Right renal cortex interstitium (tissue), 3 donors: Measurements from ENCODE around the gene C16orf90. TPM values are rescaled to one million over a fixed set of nuclear protein-coding genes. Genes with fewer than 3 reads are reported as not detected.
"Not testable (repeated sequence)": the region's sequence is repeated elsewhere in the genome, so short reads cannot be mapped to it uniquely, and the experiment has no call there.

Source experiments
- DNase-seq, 3 donors: peaks; one replicate each; pipeline ENCODE4 v3.0.0-alpha.2; 2013; ENCODE audit warnings: low read depth in 3 of 3, low spot score in 2 of 3
- polyA plus RNA-seq, 3 donors: library from polyadenylated mRNA; unstranded; fragments of 120-200 nt; gene quantifications; one replicate each; pipeline ENCODE4 v1.2.1, GENCODE V29; 2013; ENCODE audit not compliant: insufficient read length in 3 of 3

Gene C16orf90
- polyA plus RNA-seq, 3 donors = not detected

GRCh38 chr16:3485097-3485745, 10.1 kb downstream of the C16orf90 start:
- no peak for DNase-seq

DNA sequence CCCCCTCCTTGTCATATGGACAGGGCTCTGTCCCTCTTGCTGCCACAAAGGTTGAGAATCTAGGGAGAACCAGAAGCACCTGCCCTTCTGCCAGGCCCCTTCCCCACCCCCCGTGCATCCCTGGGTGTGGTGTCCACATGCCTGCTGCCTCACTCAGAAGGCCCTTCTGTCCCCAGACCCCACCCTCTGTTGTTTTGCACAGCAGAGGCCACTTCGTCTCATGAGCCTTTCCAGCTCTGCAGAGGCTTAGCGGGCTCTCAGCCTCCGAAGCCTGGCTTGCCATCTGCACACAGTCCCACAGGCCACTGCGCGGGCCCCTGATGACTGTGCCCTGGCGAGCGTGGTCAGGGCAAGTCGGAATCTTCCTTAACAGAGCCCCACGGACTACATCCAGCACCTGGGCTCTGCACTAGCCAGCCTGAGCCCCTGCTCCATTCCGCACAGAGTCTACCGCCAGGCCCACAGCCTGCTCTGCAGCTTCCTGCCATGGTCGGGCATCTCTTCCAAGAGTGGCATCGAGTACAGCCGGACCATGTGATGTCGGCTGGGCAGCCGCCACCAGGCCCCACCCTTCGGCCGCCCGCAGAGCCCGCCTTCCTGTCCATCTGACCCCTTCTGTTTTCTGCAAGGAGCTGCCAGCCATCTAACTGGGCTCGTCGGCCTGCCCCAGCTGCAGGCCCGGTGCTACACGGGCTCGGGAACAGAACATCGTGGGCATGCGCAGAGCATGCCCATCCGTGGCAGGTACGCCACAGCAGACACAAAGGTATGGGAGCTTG, 10.8 kb downstream of the C16orf90 start:
- no peak for DNase-seq

DNA sequence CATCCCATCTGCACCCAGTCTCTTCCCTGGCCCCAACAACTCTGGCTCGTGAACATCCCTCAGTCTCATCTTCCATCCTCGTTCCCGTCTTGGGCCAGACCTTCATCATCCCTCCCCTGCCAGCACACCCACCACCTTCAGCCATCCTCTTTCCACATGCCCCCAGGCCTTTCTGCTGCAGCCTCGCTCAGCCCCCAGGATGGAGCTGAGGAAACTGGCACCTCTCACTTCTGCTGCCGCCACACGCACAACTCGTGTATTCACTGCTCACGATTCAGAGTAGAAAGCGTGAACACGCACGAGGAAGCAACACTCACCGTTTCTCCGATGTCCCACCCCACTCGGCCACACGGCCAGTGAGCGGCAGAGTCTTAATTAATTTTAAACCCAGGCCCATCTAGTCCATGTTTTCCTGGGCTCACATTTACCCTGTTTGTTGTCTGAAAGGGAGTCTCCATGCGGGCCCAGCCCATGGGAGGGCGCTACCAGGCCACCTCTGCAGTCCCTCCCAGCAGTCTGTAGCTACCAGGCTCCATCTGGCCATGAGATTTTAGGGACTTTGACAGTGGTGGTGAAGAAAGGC, 12.5 kb downstream of the C16orf90 start:
- no peak for DNase-seq

DNA sequence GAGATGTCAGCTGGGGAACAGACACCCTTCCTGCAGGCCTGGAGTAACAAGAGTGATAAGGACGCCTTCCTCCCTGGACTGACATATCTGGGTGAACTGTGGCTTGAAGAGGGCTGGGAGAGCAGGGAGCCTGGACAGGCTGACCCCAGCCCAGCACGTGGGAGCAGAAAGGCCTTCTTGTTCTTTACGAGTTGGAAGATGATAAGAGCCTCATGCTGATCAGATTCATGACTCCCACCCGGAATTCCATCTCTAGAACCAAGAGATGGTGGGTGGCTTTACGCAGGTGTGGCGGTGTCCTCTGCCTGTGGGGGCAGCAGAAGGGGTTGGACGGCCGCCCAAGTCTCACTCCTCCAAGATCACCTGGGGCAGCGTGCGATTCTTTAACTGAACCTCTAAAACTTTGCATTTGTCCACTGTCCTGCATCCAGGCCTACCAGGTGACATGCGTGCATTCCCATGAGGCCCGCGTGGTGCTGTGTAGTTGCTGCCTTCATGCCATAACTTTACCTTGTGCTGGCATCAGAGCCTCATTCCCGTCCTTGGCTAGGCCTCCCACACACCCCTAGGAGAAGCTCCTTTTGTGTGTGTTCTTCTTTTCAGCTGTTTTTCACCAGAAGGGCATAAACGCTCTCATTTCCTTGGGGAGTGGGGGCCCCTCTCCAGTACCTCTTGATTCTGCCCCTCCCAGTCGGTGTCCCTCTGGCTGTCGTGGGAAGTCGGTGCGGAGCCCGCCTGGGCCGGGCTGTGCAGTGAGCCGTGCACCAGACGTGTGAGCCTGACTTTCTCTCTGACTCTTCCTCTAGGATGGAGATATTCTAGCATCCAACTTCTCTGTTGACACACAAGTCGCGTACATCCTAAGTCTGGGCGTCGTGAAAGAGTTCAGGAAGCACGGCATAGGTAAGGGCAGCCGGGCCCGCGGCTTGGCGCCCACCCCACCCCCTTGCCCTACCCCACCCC, 13.3 kb downstream of the C16orf90 start:
- DNase-seq = no peak

GRCh38 chr16:3480901-3481695, 14.2 kb downstream of the C16orf90 start:
- no peak for DNase-seq

- DNase-seq = no peak
Measured at GRCh38 chr16:3479654-3480216, 15.6 kb downstream of the C16orf90 start.

DNA sequence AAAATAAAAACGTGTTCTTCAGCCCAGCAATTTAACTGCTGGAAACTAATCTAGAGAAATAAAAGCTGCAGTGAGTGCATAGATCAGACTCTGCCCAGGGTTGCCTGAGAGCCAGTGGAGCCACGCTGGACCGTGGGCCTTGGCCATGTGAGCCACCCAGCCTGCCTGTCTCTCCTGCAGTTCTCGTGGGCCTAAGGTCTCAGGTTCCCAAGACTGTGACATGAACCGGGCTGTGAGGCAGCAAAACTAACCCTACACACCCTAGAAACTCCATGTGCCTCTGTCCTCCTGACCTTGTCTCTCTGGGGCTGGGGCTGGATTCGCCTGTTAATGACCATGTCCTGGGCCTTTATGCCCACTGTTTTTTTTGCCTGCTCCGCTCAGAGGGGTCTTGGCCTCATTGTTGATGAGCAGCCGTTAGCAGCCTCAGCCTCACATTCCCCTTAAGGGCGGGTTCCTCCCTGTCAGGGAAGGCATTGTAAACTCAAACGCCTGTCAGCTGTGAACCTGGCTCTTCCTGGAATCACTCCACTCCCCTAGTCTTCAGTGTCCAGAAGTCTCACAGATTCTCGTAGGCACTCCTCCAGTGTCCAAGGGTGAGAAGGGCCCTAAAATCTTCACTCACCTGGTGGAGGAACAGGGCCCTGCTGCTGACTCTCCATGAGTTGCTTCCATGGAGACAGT, 16.9 kb downstream of the C16orf90 start:
- DNase-seq = no peak

GRCh38 chr16:3476409-3476808, 18.9 kb downstream of the C16orf90 start:
- DNase-seq = no peak

- no peak for DNase-seq
Measured at GRCh38 chr16:3475604-3476375, 19.5 kb downstream of the C16orf90 start.

DNA sequence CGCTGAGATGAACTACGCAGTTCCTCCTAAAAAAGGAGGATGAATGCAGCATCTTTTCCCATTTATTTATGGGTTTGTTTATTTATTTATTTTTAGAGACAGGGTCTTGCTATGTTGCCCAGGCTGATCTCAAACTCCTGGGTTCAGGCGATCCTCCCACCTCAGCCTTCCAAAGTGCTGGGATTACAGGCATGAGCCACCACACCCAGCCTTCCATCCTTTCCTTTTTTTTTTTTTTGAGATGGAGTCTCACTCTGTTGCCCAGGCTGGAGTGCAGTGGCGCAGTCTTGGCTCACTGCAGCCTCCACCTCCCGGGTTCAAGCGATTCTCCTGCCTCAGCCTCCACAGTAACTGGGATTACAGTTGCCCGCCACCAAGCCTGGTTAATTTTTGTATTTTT, 20.4 kb downstream of the C16orf90 start:
- not testable (repeated sequence) for DNase-seq

DNA sequence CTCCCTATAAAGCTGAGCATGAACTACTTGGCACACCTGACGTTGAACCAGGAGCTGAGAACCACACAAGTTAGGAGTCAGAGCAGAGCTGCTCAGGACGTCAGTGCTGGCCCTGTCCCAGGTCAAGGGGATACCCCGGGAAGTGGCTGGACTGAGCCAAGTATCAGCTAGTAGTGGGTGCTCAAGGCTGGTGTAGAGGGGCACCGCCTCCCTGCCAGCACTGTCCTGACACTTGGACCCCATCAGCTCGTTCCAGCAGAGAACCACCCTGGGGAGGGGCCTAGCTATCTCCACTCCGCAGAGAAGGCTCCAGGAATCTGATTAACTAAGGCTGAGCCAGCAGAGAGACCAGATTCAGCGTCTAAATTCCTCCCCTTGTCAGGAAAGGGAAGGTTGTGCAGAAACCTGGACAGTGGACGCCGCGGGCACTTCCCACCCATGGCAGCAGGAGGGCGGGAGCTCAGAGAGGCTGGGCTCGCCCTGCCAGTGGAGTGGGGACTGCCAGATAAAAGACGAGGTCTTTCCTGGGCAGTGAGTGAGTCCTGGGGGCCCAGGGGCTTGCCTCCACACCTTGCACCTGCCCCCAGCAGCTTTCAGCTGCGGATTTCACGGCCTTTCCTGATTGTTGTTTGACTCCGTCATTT, 21.0 kb downstream of the C16orf90 start:
- DNase-seq = no peak

DNA sequence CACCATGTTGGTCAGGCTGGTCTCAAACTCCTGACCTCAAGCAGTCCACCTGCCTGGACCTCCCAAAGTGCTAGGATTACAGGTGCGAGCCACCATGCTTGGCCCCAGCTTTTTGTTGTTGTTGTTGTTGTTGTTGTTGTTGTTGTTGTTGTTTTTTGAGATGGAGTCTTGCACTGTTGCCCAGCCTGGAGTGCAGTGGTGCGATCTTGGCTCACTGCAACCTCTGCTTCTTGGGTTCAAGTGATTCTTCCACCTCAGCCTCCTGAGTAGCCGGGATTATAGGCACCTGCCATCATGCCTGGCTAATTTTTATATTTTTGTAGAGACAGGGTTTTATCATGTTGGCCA, 21.7 kb downstream of the C16orf90 start:
- not testable (repeated sequence) for DNase-seq

DNA sequence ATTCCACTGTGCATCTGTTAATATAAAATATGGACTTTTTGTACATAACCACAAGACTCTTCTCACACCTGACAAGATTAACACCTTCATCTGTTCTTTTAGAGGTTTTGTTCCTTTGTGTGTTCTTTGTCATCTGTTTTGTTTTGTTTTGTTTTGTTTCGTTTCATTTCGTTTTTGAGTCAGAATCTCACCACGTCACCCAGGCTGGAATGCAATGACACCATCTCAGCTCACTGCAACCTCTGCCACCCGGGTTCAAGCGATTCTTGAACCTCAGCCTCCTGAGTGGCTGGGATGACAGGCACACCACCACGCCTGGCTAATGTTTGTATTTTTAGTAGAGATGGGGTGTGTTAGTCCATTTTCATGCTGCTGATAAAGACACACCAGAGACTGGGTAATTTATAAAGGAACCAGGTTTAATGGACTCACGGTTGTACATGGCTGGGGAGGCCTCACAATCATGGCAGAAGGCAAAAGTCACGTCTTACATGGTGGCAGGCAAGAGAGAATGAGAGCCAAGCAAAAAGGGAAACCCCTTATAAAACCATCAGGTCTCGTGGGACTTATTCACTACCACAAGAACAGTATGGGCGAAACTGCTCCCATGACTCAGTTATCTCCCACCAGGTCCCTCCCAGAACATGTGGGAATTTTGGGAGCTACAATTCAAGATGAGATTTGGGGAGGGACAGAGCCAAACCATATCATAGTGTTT, 22.3 kb downstream of the C16orf90 start:
- DNase-seq = no peak

- DNase-seq = no peak
Measured at GRCh38 chr16:3471518-3472176, 23.6 kb downstream of the C16orf90 start.

GRCh38 chr16:3470723-3471122, 24.6 kb downstream of the C16orf90 start:
- DNase-seq = no peak

GRCh38 chr16:3469736-3470135, 25.6 kb downstream of the C16orf90 start:
- no peak for DNase-seq

GRCh38 chr16:3468501-3468900, 26.8 kb downstream of the C16orf90 start:
- DNase-seq = no peak
